ENCODE results near the gene PLEKHG4. TPM values are rescaled to one million over a fixed set of nuclear protein-coding genes. Genes with fewer than 3 reads are reported as not detected.

PLEKHG4 gene
- total RNA-seq, 1 donor from 2014 or later = 3.4 TPM

GRCh38 chr16:67304020-67304419 is 24.7 kb downstream of the PLEKHG4 start:
- H3K27me3 Mint-ChIP-seq (ENCODE audit: unreplicated experiment) = peaks cover 2% of the 10 kb centered on the region
- no peak for TF ChIP-seq CTCF (IDR thresholded peaks at IDR 0.05; ENCODE audit: partially characterized antibody, unreplicated experiment)
- no peak overlapping the region for H3K4me3 Mint-ChIP-seq (ENCODE audit: unreplicated experiment)
- H3K9me3 Mint-ChIP-seq (ENCODE audit: unreplicated experiment) = no peaks in the 10 kb centered on the region
- no peak overlapping the region for H3K27ac Mint-ChIP-seq (ENCODE audit: unreplicated experiment)
- no peaks in the 10 kb centered on the region for H3K36me3 Mint-ChIP-seq (ENCODE audit: unreplicated experiment)
- H3K4me1 Mint-ChIP-seq (ENCODE audit: low read depth, unreplicated experiment) = no peaks in the 10 kb centered on the region
- no peak for DNase-seq

- Mint-ChIP-seq H3K27ac (ENCODE audit: unreplicated experiment) (no peak overlapping the region), H3K9me3 (ENCODE audit: unreplicated experiment) (no peaks in the 10 kb centered on the region), H3K4me3 (ENCODE audit: unreplicated experiment) (no peak overlapping the region), H3K36me3 (ENCODE audit: unreplicated experiment) (no peaks in the 10 kb centered on the region), H3K4me1 (ENCODE audit: low read depth, unreplicated experiment) (no peaks in the 10 kb centered on the region), H3K27me3 (ENCODE audit: unreplicated experiment) (peaks cover 2% of the 10 kb centered on the region)
- TF ChIP-seq CTCF (IDR thresholded peaks at IDR 0.05; ENCODE audit: partially characterized antibody, unreplicated experiment) = no peak
- no peak for DNase-seq
These were observed 26.1 kb downstream of the PLEKHG4 start for GRCh38 chr16:67305216-67306071.

GRCh38 chr16:67310561-67310960 is 31.2 kb downstream of the PLEKHG4 start:
- Mint-ChIP-seq H3K4me1 (ENCODE audit: low read depth, unreplicated experiment) (no peaks in the 10 kb centered on the region), H3K9me3 (ENCODE audit: unreplicated experiment) (no peaks in the 10 kb centered on the region), H3K27ac (ENCODE audit: unreplicated experiment) (no peak overlapping the region), H3K27me3 (ENCODE audit: unreplicated experiment) (peaks cover 4% of the 10 kb centered on the region), H3K4me3 (ENCODE audit: unreplicated experiment) (no peak overlapping the region), H3K36me3 (ENCODE audit: unreplicated experiment) (no peaks in the 10 kb centered on the region)
- no peak for TF ChIP-seq CTCF (IDR thresholded peaks at IDR 0.05; ENCODE audit: partially characterized antibody, unreplicated experiment)
- DNase-seq = no peak

GRCh38 chr16:67311607-67312488 is 32.5 kb downstream of the PLEKHG4 start:
- no peaks in the 10 kb centered on the region for H3K36me3 Mint-ChIP-seq (ENCODE audit: unreplicated experiment)
- H3K4me1 Mint-ChIP-seq (ENCODE audit: low read depth, unreplicated experiment) = no peaks in the 10 kb centered on the region
- H3K27ac Mint-ChIP-seq (ENCODE audit: unreplicated experiment) = no peak overlapping the region
- H3K9me3 Mint-ChIP-seq (ENCODE audit: unreplicated experiment) = no peaks in the 10 kb centered on the region
- peaks cover 2% of the 10 kb centered on the region for H3K27me3 Mint-ChIP-seq (ENCODE audit: unreplicated experiment)
- DNase-seq = no peak
- no peak overlapping the region for H3K4me3 Mint-ChIP-seq (ENCODE audit: unreplicated experiment)
- TF ChIP-seq CTCF (IDR thresholded peaks at IDR 0.05; ENCODE audit: partially characterized antibody, unreplicated experiment) = no peak
